ENCODE data around the gene UCP3. TPM values are rescaled to one million over a fixed set of nuclear protein-coding genes. Genes with fewer than 3 reads are reported as not detected.

UCP3 gene
- total RNA-seq, 1 donor from 2014 or later, result 0.28 TPM

- ATAC-seq, result no peak
Measured at GRCh38 chr11:73976451-73977151, 32.3 kb downstream of the UCP3 start.

DNA sequence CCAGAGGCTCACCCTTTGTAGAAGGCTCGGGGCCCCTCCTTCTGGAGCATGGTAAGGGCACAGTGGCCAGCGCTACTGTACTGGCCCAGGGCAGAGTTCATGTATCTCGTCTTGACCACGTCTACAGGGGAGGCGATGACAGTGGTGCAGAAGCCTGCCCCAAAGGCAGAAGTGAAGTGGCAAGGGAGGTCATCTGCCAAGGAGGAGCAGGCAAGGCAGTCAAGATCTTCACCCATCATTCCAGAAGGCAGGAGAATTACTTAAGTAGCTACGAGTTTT lies 33.5 kb downstream of the UCP3 start:
- no peak for ATAC-seq

DNA sequence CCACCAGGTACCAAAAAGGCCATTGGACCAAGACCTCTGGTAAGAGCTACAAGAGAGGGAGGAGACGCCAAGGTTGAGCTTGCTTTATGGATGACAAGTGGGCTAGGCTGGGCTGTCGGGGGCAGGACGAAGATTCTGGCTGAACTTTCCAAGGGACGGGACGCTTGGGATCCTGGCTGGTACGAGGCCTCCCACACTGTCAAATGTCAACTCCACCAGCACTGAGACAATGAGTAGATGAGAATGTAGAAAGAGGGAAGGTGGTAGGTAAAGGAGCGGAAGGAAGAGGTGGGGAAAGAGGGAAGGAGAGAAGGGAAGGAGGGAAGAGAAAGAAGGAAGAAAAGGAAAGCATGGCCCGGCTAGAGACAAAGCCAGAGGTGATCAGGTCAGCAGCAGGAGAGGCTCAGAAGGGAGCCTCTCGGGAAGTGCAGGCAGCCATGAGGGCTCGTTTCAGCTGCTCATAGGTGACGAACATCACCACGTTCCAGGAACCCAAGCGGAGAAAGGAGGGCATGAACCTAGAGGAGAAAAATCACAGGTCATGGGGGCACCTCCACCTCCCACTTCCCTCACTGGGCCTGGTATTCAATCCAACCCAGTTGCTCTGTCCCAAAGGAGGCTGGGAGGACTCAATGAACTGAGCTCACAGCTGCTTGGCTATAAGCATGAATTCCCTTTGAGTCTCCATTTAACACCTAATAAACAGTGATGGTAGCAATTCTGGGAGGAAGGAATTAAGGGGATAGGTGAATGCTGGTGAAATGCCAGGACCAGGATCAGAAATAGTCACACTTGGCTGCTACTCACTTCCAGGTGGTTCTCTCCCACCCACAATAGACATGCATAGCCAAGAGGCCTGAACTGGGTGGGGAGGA lies 34.0 kb downstream of the UCP3 start:
- ATAC-seq, result no peak

GRCh38 chr11:73972620-73973449 lies 36.0 kb downstream of the UCP3 start:
- peak; percentile 9 for ATAC-seq

DNA sequence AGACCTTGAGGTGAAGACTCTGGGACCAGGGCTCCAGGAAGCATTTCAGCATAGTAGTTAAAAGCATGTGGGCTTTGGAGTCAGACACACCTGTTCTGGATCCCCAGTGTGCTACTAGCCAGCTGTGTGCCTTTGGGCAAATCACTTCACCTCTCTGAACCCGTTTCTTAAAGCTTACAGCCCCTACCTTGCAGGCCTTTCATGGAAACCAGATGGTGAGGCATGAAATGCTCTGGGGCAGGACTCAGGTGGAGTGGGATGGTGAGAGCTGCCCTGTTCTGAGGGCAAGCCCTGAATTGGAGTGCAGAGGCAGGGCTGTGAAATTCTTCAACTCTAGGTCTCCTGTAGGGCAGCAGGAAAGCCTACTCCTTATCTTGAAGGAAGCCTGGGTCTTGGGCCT lies 36.7 kb downstream of the UCP3 start:
- no peak for ATAC-seq

GRCh38 chr11:73971175-73971719 lies 37.6 kb downstream of the UCP3 start:
- ATAC-seq, result no peak

DNA sequence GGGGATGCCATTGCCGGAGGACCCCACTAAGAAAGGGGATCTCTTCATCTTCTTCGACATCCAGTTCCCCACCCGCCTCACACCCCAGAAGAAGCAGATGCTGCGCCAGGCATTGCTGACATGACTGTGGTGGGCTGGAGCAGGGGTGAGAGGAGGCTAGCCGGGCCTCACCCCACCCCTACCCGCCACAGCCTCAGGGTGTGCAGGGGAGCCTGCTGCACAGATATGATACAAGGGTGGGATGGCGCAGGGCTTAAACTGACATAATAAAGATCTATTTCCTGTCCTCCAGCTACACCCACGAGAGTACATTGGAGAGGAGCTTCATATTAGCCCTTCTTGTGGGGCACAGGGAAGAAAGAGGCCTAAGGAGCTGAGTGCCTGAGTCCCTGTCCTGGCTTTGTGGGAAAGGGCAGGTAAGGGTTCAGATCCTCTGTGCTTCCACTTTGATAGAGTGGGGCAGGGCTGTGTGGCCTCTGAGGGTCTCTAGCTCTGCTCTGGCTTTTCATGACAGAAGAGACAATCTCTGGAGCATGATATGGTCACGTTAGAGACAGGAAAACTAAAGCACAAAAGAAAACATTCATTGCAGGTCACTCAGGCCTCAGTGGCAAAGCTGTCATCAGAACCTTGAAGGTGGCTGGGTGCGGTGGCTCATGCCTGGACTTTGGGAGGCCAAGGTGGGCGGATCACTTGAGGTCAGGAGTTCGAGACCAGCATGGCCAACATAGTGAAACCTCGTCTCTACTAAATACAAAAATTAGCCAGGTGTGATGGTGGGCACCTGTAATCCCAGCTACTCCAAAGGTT lies 38.7 kb downstream of the UCP3 start:
- no peak for ATAC-seq

DNA sequence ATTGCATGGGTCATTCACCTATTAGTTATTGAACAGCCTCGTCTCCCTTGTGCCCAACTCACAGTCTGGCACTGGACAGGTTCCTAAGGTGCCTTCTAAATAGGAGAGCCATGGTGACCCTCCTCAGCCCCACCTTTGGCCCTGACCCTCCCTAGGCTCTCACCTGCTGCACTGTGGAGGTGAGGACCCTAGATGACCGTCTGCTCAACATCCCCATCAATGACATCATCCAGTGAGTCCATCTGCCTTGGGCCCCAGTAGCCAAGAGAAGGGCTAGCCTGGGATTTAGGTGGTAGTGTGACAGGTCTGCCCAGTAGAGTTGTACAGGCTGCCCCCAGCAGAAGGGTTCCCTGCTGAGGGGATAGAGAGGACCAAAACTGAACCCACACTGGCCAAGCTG lies 39.8 kb downstream of the UCP3 start:
- ATAC-seq, result no peak

- ATAC-seq, result no peak
Measured at GRCh38 chr11:73968356-73968966, 40.4 kb downstream of the UCP3 start.

GRCh38 chr11:73965764-73966121 lies 43.1 kb downstream of the UCP3 start:
- ATAC-seq, result no peak

- ATAC-seq, result no peak
Measured at GRCh38 chr11:73965076-73965763, 43.7 kb downstream of the UCP3 start.

- ATAC-seq, result no peak
Measured at GRCh38 chr11:73963861-73964260, 45.0 kb downstream of the UCP3 start.

- ATAC-seq, result no peak
Measured at GRCh38 chr11:73962101-73962705, 46.7 kb downstream of the UCP3 start.

- ATAC-seq, result peak; percentile 24
Measured at GRCh38 chr11:73961321-73961720, 47.6 kb downstream of the UCP3 start.

DNA sequence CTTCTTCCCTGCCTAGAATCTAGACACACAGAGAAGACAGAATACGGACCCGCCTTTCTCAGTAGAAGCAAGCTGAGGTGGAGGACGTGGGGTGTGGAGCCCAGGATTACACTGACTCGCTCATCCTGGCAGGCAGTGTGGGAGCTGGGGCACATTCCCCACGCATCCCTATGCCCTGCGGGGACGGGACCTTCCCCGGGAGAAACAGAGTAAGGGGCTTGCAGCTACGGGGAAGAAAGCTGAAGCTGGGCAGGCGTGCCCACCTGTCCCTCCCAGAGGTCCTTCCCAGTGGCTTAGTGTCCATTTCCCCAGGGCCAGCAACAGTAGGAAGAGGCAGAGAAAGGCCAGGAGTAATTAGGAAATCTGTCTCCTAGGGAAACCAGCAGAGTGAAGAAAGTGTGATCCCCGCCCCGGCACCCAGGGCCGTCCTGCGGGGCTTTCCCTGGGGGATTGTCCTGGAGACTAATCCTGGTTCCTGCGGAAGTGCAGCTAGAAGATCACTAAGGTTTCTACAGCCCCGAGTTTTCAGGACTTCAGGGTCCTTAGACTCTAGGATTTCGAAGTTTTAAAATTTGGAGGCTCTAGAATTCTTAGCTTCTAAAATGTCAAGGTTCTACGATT lies 50.3 kb downstream of the UCP3 start:
- ATAC-seq, result peak; percentile 15

DNA sequence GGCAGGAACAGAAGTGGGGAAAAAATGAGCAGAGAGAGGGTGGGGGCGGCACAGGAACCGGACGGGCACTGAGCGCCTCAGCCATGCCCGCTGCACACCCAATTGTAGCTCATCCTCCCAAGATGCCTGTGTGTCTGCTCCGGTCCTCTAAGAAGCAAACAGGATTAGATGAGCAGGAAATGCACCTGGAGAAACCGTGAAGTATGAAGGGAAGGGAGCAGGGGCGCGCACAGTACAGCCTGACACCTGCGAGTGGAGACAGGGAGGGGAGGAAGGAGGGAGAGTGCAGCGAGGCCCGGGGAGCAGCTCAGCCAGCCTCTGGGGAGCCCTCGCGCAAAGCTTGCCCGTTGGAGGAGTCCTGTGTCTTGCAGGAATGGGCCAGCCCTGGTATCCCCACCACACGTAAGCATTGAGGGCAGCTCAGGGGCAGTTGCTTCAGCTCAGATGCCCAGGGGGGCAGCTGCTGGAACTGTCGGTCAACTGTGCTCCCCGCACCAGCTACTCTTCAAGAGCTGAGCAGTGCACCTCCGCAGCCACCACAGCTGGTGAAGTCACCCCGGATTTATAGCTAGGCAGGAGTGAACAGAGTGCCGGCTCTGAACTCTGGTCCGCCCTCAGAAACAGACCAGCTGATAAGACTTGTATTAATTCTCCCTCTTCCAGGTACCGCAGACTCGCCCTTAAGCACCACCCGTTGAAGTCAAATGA lies 51.1 kb downstream of the UCP3 start:
- ATAC-seq, result peak; percentile 7

DNA sequence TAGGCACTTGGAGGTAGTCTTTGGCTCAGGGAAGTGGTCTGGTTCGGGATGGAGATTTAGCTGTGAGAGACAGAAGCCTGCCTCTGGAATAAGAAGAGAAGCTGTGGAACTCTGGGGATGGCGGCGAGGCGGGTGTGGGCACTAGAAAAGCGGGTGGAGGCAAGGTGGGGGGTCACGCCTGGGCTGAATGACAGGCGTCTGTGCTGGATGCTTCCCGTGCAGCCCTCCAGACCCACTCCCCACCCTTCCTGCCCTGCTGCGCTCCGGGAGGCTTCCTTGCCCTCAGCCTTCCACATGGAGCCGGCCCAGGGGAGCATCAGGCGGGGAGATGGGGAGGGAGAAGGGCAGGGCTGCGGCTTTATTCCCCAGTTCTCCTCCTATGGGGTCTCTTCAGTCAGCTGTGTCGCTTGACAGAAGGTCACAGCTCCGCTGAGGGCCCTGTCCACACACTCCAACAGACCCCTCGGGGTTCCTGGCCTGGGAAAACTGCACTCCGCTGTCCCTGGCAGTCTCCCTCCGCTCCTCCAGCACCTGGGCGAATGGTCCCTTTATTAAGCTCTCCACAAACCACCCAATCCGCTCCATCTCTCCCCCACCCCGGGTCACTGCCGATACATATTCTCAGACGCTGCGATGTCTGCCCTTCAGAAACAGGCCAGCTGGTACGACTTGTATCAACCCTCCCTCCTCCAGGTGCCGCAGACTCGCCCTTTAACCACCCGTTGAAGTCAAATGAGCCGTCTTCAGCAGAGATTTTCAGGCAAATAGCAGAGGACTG lies 51.8 kb downstream of the UCP3 start:
- no peak for ATAC-seq

DNA sequence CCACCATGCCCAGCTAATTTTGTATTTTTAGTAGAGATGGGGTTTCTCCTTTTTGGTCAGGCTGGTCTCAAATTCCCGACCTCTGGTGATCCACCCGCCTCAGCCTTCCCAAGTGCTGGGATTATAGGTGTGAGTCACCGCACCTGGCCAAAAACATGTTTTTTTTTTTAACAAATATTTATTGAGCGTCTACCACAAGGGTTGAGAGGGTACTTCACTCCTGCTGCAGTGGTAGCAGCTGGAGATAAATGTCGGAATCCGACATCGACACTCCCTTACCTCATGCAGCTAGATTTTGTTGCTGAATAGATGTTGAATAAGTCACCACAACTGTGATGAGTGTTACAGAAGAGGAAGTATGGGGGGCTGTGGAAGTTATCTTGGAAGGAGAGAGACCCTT lies 57.1 kb downstream of the UCP3 start:
- no peak for ATAC-seq

Measured in esophagus mucosa (tissue), 1 donor.